Femur (tissue), 1 donor: ENCODE measurements around the gene ANKRD45.
"Not testable (repeated sequence)": the region's sequence is repeated elsewhere in the genome, so short reads cannot be mapped to it uniquely, and the experiment has no call there.

Experiments used
- DNase-seq: peaks from one replicate; pipeline ENCODE4 v3.0.0-alpha.2; 2017

The ANKRD45 gene

GRCh38 chr1:173642450-173643139, 27.1 kb downstream of the ANKRD45 start:
- DNase-seq: not testable (repeated sequence)

DNA sequence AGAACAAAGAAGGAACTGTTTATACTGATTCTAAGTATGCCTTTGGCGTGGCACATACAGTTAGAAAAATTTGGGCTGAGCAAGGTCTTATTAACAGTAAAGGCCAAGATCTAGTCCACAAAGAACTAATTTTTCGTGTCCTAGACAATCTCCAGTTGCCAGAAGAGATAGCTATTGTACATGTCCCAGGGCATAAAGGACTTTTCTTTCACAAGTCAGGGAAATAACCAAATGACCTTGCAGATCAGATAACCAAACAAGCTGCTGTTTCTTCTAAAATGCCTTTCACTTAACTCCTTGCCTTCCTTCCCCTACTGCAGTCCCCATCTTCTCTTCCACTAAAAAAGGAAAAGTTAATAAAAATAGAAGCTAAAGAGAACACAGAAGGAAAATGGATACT, 30.5 kb downstream of the ANKRD45 start:
- DNase-seq: no peak

DNA sequence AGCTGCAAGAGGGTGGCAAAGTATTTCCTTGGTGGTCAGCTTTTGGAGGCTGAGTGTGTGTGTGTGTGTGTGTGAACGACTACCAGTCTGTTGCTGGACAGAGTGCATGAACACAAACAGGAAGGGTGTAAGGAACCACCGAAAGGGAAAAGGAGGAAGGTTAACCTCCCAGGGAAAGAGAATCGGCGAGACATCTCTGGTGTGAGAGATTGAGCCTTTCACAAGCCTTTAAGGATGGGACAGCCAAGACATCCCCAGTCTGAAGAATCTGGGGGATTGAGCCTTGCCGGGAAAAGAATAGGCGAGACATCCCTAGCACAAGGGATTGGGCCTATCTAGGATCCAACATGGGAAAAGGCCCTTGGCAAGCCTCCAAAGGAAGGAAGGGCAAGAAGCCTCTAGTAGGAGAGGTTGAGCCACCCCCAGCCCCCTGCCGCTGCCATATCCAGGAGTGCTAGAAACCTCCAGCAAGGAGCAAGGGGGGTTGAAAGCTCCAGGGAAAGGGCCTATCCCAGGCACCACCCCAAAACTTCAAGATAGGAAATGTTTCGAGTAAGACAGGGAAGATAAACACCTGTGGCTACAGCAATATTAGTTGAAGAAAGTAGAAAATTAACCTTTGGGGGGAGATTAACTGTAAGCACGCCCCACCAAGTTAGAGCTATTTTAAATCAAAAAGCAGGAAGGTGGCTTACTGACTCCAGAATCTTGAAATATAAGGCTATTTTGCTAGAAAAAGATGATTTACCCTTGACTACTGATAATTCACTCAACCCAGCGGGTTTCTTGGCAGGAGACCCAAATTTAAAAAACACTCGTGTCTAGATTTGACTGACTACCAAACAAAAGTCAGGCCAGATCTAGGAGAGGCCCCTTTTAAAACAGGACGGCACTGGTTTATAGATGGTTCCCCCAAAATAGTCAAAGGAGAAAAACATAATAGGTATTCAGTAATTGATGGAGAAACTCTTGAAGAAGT, 31.3 kb downstream of the ANKRD45 start:
- DNase-seq: no peak

DNA sequence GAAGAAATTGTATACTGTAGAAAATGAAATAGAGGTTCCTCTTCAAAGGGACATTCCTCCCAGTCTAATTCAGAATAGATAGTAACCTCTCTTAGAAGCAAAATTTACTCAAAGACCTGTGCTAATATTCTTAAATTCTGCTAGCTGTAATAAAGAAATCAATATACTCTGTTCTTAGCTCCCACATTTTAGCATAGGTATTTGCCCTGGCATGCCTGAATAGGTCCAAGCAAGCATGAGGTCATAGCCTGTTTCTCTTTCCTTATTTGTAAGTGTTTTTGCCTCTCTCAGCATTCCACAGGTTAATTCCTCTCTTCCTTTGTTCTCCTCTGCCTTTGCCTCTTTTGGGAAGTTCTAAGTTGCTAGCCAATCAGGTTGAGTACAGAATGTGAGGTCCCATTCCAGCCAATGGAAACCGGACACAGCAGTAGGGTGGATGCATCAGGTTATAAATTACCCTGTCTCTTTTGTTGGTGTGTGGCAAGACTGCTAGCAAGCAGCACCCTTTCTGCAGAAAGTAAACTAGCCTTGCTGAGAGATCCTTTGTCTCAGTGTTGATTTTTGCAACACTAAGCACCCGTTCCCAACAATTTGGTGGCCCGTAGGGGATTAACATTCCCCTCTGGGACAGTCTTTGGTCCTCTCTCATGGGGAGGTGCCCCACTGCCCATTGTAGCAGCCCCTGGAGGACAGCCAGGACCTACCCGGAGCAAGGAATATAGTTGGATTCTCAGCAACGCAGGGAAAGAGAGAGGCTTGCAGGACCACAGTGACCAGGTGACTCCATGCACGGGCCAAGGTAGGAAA, 32.2 kb downstream of the ANKRD45 start:
- not testable (repeated sequence) for DNase-seq

DNA sequence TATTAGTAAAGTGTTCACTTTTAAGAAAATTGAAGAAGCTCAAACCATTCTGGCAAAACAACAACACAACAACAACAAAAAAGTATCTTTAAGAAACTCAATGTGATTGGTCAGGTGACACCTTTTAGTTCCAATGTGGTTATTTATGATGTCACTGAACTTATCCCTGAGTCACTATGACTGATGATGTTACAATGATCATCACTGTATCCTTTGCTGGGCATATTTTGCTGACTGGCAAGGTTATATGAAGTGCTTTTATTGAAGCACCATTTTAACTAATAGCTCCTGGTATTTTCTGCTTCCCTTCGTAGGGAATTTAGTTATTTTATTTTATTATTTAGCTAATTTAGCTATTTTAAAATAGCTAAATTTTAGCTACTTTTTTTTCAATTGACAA, 34.5 kb downstream of the ANKRD45 start, which contains the start of gene TEX50:
TEX50 (plus strand) TSS at position 223 of the 400 bp plus-strand sequence. CDS start 184 bp downstream, outside the sequence.
- no peak for DNase-seq

GRCh38 chr1:173628888-173629287, 40.8 kb downstream of the ANKRD45 start:
- DNase-seq: no peak

DNA sequence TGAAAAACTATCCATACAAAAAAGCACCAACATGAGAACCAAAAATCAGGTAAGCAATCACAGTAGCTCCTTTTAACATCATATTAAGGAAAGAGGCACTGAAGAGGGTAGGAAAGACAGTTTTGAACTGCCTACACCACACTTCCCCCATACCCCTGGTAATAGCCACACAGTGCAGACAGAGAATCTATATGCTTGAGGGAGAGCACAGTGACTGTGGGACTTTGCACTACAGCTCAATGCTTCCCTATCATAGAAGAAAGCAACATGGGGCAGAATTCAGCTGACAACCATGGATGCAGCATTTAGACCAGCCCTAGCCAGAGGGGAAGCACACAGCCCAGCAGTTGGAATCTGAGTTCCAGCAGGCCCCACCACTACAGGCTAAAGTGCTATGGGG, 42.4 kb downstream of the ANKRD45 start:
- DNase-seq: no peak

DNA sequence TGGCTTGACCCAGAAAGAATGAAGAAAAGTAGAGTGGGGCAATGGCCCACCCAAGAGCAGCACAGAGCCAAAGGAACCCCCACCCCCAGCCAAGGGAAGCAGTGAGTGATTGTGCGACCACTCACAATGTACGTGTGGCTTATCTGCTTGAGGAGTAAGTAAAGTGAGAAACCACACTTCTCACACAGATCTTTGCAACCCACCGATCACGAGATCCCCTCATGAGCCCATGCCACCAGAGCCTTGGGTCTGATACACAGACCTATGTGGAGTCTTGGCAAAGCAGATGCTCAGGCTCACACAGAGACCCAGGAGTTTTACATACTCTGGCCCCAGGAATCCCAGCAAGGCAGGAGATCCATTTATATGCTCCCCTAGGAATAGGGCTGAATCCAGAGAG, 52.8 kb downstream of the ANKRD45 start:
- no peak for DNase-seq

DNA sequence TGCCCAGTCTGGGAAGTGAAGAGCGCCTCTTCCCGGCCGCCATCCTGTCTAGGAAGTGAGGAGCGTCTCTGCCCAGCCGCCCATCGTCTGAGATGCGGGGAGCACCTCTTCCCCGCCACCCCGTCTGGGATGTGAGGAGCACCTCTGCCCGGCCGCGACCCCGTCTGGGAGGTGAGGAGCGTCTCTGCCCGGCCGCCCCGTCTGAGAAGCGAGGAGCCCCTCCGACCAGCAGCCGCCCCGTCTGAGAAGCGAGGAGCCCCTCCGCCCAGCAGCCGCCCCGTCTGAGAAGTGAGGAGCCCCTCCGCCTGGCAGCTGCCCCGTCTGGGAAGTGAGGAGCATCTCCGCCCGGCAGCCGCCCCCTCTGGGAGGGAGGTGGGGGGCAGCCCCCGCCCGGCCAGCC, 56.6 kb downstream of the ANKRD45 start:
- not testable (repeated sequence) for DNase-seq

DNA sequence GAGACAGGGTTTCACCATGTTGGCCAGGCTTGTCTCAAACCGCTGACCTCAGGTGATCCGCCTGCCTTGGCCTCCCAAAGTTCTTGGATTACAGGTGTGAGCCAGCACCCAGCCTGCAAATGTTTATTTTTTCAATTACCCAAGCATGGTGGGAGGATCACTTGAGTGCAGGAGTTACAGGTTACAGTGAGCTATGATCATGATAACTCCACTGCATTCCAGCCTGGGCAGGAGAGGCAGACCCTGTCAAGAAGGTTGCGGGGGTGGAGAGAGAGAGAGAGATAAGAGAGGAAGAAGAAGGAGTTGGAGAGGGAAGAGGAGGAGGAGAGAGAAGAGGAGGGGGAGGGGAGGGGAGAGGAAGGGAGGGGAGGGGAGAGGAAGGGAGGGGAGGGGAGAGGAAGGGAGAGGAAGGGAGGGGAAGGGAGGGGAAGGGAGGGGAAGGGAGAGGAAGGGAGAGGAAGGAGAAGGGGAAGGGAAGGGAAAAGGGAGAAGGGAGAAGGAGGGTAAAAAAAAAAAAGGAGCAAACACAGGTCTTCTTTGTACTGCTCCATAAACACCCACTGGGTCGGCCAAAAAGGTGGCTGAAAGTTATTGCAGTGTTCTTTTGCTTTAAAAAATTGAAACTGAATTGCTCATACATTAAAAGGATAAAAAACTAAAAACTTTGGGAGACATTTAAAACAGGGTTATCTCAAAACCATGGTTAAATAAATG, 61.0 kb downstream of the ANKRD45 start:
- DNase-seq: no peak

GRCh38 chr1:173603056-173603591, 66.5 kb downstream of the ANKRD45 start, which contains the start of gene SLC9C2:
SLC9C2 (minus strand) TSS chr1:173603072; CDS start chr1:173601776, 1,296 bp downstream.
- no peak for DNase-seq

- no peak for DNase-seq
These were observed 68.1 kb downstream of the ANKRD45 start for GRCh38 chr1:173601588-173601987.

DNA sequence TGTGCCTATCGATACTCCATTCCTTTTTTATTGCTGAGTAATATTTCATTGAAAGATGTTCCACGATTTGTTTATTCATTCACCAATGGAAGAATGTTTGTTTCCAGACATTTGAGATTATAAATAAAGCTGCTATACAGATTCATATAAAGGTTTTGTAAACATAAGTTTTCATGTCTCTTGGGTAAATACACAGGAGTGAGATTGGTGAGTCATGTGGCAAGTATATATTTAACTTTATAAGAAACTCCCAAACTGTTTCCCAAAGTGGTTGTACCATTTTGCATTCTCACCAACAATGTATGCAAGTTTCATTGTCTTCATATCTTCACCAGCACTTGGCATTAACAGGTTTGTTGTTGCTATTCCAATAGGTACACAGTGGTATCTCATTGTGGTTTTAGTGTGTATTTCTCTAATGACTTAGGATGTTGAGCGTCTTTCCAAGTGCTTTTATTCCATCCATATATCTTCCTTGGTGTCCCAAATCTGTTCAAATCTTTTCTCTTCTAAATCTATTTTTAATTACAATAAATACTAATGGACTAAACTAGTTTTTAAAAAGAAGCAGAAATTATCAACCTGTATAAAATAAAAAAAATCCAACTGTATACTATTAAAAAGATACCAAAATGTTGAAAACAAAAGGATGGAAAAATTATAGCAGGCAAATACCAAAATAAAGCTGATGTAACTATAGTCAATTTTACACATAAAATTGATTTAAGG, 73.4 kb downstream of the ANKRD45 start:
- no peak for DNase-seq

GRCh38 chr1:173591138-173591537, 78.5 kb downstream of the ANKRD45 start:
- DNase-seq: not testable (repeated sequence)

DNA sequence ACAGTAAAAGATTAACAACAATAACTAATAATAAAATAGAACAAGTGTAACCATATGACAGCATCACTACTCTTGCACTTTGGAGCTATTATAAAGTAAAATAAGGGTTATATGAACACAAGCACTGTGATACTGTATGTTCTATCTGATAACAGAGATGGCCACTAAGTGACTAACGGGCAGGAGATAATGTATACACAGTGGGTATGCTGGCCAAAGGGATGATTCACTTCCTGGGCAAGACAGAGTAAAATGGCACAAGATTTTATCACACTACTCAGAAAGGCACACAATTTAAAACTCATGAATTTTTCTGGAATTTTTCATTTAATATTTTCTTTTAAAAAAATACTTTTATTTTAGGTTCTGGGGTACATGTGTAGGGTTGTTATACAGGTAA, 79.1 kb downstream of the ANKRD45 start:
- no peak for DNase-seq

DNA sequence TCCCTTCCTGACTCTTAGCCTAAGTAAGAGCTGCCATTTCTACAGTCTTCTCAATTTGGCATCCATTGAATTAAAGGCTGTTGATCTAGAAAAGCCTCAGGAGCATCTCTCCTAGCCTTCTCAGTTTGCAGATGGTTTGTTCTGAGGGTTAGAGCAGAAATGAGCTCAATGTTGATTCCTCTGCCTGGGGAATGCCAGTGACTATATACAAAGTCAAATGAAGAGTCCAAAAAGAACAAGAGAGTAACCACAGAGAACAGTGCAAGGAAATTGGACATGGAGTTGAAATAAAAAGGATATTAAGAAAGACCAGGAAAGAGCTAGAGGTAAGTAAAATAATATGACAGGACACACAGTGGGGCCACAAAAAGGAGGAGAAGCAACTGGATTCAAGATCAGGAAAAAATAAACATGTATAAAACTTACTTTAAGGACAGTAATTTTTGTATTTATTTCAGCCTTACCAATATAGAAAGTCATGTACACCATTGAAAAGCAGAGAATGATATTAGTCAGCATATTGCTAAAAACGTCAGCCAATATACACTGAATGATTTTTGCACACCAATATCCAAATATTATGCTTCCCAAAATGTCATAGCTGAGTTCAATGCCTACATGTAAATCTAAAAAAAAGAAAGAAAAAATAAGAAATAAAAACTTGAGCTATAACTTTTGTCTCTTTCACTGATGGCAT, 88.1 kb downstream of the ANKRD45 start:
- DNase-seq: no peak

- no peak for DNase-seq
These were observed 89.0 kb downstream of the ANKRD45 start for GRCh38 chr1:173580658-173581057.

DNA sequence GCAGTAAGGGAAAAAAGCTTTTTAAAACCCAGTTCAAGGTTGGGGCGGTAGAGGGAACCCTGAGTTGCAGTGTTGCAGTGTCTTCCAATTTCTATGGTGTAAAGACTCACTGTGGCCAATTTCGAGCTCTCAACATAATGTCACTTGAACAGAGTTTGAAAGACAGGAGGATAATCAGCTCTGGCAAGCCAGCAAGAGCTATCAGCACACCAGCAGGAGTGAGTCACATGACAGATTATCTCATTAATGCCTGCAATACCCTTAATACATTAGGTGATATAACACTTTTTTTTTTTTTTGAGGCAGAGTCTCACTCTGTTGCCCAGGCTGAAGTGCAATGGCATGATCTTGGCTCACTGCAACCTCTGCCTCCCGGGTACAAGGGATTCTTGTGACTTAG, 89.6 kb downstream of the ANKRD45 start:
- no peak for DNase-seq

DNA sequence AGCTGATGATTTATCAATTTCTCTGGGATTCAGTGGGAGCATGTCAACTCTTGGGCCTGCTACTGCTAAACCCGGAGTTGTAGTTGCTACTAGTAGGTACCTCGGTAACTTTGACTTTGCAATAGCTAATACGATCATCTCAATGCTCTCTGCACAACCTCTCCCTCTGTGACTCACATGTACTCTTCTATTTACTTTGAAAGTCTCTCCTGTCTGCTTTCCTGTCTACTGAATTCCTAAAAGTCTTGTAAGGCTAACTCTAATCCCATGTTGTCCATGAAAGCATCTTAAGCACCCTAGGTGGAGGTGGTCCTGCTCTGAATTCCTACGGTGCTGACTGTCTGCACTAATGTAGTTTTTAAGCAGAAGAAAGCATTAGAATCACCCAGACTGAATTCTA, 96.1 kb downstream of the ANKRD45 start:
- no peak for DNase-seq

- no peak for DNase-seq
These were observed 97.3 kb downstream of the ANKRD45 start for GRCh38 chr1:173572201-173572873.
